T-helper 9 cell (primary cell): ENCODE results near the gene PDGFD.

Source experiments
- DNase-seq: peaks from one replicate; pipeline ENCODE4 v3.0.0-alpha.2; 2020

The PDGFD gene

DNA sequence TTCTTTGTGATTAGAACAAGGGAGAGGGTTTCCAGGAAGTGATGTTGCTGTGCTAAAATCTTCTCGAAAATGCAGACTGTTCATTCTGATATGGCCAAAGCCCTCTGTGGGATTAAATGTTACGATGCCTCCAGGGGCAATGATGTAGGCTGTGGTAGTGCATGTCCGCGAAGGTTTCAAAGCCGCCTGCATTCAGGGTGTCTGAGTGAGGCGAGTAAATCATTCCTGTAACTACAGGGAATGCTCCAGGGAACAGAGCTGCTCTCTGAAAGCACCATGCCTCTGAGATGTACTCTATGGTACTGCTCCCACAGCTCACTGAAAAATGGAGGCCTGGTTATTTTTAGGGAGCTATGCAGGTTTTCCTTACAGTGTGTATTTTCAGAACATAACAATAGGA lies 21.2 kb downstream of the PDGFD start:
- DNase-seq = no peak

DNA sequence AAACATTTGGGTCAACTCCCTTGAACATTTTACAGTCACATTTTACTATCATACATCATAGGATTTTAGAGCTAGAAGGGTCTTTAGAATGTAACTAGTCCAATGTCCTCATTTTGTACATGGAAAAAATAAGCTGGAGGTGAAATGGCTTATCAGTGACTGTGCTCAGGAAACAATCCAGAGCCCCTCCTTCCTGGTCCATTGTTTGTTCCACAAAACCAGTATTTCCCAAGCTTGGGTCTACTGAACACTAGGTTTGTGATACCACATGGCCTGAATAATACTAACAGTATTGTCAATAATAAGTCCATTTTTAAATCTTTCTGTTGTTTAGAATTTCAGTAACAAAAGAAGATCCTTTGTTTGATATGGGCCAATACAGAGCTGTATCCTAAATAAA lies 27.1 kb downstream of the PDGFD start:
- DNase-seq = no peak

DNA sequence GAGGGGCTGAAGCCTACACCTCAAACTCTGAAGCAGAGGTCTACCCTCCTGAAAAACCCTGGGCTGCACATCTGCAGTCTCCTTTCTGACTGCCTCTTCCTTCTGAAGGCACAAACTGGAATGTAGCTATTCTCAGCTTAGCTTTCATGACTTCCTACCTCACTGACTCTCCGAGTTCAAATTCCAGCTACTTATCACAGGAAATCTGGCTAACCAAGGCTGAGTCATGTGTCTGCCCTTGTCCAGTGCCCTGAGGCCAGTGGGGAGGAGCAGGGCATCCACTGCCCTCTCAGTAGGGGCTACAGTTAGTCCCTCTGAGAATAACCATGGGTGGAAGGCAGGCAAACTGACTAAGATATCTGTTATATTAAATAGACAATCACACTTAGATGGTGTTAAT lies 29.2 kb downstream of the PDGFD start:
- DNase-seq = no peak

DNA sequence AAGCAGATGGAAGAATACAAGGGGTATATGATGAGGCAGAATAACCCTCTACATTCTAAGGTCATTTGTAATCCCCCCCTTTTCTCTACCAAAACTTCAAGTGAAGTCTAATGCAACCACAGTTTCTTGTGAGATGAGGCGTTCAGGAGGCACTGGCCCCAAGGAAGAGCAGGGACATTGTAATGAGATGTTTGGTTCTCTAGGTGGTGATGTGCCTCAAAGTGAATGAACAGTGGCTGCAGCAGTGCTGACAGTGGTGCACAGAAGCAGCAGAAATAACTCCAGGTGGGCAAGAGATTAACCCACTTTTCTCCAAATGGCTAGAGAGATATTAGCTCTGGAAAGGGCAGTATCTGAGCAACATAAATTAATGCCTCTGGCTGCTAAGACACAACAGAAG lies 33.8 kb downstream of the PDGFD start:
- no peak for DNase-seq

DNA sequence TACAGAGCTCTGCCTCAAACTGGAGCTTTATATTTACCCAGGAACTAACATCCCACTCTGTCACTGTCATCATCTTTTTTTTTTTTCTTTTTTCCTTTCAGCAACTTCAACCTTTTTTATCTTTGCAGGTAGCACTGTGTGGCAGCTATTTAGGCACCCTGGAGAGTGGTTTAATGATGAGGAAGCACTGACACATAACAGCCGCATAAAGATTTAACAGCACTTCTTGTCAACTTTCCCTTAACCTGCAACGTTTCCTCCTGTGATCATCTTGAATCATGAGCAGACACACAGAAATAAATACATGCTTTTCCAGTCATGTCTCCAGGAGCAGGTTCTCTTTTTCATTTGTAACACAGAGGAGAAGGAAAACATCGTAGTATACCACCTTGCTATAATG lies 34.8 kb downstream of the PDGFD start:
- no peak for DNase-seq

DNA sequence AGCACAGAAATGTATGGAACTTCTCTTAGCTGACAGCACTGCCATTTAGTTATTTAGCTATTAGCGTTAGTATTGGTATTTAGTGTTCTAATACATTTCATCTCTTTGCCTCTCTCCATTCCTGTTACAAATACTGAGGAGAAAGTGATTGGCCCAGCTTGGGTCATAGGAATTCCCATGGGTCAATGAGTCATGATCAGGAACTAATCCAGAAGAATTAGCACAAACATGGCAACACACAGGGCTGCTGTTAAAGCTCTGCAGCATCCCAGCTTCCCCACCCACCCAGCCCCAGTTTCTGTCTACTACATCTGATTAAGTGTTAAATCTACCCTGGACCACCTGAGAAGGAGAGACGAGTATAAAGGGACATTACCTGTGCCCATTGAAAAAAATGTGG lies 36.1 kb downstream of the PDGFD start:
- DNase-seq = no peak

DNA sequence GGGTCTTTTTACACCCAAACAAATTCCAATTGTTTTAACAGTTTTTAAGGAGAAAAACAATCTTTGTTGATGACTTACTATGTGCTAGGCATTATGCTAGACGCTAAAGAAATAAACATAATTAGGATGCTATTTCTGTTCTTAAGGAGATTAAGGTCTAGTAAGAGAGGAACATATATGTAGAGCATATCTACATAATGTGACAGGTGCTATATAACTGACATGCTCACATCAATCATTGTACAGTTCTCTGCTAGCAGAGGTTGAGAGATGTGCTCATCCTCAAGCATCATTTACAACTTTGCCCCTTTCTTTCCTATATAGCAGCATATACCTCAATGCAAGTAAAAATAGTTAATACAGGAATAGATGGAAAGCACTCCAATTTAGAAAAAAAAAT lies 37.5 kb downstream of the PDGFD start:
- no peak for DNase-seq

DNA sequence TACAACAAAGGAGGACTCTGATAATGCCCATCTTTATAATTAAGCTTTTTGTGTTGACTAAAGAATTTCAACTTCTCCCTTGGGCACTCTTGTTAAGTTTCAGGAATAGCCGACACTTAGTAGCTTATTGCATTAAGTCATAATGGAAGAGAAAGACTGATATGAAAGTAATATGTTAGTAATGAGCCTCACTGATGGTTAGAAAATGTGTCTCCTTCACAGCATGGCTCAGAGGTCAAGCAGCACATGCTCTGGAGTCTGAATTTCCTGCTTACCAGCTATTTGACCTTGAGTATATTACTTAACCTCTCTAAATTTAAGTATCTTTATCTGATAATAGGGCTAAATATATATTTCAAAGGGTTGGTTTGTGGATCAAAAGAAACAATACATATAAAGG lies 39.0 kb downstream of the PDGFD start:
- no peak for DNase-seq

DNA sequence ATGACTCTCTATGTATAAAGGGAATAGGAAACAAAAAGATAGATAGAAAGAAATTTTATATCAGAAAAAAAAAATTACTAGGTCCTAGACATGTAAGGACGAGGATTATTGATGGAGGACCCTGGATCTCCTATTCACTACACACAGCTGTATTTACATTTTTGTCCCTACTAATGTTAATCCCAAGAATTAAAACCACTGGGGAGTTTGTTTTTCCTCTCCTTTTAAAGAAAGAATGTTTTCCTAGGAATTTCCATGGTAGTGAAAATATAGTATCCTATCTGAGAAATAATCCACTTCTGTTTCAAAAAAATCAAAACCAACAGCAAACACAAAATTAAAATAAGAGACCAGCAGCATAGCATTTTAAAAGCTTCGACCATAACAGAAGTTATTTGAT lies 41.1 kb downstream of the PDGFD start:
- no peak for DNase-seq

DNA sequence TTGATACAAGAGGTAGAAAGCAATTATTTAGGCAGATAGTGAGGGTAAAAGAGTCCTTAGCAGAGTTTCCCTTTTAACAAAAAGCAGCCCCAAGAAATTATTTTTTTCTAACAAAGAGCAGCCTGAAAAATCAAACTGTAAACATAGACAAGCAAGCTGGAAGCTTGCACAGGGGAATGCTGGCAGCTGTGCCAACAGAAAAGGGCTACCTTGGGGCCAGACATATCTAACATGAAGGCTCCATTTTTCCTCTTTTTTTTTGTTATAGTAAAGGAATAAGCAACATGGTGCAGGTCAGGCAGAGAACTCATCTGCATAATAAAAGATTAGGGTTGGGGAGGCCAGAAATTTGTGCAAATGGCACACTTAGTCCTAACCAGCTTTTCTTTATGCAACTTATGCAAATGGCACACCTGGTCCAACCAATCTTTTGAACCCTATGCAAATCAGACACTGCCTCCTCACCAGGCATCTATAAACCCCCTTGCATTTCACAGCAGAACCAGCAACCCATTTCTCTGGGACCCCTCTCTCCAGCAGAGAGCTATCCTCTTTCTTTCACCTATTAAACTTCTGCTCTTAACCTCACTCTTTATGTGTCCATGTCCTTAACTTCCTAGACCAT lies 41.8 kb downstream of the PDGFD start:
- no peak for DNase-seq

DNA sequence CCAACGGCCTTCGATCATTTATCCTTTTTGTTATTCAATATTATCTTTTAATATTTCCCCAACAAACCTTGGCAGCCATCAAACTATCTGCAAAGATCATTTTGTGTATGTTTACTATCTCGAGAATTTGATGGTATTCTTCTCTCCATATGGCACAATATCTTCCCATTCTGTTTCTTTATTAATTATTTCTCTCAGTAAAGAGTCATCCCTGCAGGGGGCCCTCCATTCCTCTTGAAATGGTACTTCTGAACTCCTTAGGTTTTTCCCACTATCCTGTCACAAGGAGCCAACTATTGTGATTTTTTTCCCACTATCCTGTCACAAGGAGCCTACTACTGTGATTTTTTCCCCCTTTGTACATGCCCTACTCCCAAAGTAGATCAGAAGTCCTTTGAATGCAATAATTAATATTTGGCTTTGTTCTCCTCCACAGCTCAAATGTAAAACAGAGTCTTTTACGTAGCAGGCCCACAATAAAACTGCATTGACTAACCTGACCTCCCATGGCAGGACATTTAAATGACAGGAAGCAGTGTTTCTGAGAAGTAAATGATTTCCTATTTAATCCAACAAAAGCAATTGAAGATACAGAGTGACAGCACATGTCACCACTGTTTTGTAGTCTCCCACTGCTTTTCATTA lies 43.3 kb downstream of the PDGFD start:
- no peak for DNase-seq

DNA sequence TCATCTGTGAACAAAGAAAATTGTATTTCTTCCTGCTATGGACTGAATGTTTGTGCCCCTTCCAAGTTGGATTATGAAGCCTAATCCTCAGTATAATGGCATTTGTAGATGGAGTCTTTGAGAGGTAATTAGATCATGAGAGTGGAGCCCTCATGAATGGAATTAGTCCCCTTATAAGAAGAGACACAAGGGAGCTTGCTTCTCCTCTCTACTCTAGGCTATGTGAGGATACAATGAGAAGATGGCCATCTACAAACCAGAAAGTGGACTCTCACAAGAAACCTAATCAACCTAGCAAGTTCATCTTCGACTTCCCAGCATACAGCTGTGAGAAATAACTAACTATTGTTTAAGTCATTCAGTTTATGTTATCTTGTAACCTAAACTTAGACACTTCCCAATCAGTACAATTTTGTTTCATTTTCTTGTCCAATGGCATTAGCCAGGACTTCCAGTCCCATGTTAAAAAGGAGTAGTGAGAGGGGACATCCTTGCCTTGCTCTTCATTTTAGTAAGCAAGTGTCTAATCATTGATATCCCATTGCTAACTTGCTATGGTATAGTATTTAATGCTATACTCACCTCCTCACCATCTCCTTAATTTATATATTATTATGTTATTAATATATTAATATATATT lies 45.7 kb downstream of the PDGFD start:
- DNase-seq = no peak

DNA sequence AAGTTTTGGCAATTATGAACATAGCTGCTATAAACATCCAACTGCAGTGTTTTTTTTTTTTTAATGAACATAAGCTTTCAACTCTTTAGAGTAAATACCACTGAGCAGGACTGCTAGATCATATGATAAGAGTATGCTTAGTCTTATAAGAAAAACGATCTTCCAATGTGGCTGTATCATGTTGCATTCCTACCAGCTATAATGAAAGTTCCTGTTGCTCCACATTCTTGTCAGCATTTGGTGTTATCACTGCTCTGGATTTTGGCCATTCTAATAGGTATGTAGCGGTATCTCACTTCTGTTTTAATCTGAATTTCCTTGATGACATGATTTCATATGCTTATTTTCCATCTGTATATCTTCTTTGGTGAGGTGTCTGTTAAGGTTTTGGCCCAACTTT lies 50.4 kb downstream of the PDGFD start:
- DNase-seq = no peak

DNA sequence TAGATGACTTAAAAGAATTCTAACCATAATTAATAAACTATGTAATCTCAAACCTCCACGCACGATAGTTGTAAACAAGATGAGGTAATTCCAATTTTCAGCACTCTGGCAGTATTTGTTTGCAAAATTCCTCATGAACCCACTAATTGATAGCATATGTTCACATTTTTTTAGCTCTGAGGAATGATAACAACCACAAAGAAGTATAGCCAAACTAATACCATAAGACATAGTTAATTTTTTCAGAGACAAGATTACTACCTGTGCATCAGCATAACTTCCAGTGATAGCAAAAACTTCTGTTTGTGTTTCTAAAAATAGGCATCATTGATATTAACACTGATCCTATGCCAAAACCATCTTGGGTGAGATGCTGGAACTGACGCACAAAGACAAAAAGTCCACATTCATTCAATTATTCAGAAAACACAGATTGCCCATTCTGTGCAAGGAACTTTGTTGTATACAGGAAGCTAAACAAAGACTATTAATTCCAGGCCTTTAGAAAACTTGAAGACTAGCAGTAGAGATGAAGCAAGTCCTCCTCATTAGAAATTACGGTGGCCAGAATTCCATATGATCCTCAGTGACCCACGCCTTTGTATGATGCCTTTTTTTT lies 57.7 kb downstream of the PDGFD start:
- no peak for DNase-seq

DNA sequence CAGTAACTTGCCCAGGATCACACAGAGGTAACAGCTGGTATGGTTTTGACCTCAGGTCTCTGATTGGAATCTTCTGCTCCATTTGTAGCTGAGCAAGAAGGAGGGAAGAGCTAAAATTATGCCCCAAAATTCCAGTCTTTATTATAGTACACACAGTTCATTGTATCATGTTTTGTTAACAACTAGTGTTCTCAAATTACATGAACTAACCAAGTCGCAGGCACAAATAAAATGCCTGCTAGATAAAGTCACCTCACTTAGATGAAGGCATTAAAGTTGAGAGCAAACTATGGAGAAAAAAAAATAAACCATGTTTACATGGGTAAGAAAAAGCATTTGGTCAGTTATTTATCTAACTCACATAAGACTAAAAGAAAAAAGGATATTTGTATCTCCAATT lies 58.8 kb downstream of the PDGFD start:
- no peak for DNase-seq

DNA sequence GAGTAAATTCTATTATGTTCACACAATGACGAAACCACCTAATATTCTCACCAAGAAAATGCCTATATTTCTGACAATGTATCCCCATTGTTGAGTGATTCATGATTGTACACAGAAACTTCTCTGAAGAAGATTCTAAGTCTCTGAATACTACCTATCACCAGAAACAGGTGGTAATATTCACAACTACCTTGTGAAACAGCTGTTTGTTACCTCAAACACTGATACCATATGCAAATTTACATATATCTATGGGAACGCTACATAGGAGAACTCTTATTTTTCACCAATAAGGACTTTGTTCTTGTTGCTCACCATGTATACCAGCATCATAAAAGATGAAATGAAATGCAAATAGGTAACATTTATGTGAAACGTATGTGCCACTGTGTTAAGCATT lies 59.3 kb downstream of the PDGFD start:
- no peak for DNase-seq

DNA sequence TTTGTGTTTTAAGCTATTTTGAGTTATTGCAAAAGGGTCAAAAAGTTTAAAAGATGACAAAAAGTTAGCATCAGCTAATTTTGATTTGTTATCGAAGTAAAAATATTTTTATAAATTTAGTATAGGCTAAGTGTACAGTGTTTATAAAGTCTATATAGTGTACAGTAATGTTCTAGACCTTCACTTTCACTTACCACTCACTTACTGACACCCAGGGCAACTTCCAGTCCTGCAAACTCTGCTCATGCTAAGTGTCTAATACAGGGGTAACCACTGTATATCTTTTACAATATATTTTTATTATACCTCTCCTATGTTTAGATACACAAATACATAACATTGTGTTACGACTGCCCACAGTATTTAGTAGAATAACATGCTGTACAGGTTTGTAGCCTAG lies 59.7 kb downstream of the PDGFD start:
- DNase-seq = no peak

DNA sequence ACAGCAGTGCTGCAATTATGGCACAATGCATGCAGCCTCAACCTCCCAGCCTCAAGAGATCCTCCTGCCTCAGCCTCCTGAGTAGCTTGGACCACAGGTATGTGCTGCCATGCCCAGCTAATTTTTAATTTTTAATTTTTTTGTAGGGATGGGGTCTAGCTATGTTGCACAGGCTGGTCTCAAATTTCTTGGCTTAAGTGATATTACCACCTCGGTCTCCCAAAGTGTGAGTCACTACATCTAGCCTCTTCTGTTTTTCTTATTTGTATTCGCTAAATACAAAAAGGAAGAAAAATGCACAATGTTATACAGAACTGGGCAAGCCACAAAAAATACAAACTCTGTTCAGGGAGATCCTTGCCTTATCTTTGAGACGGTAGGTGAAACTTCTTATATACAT lies 65.4 kb downstream of the PDGFD start:
- no peak for DNase-seq

DNA sequence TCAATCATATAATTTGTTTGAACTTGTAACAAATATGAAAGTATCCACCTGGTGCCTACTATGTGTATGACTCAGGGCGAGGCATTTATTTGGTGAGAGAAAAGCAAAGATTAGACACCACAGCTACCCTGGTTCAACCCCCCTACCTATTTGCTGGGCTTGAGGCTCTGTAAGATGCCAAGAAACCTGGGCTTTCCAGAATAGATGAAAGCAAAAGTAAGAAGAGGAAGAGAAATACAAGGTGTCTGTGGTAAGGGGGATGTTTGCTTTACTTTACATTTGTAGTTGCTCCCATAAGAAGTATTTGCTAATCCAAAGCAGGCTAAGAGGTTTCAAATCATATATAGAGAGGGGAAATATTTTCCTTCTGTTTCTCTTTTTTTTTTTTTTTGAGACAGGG lies 65.8 kb downstream of the PDGFD start:
- no peak for DNase-seq

DNA sequence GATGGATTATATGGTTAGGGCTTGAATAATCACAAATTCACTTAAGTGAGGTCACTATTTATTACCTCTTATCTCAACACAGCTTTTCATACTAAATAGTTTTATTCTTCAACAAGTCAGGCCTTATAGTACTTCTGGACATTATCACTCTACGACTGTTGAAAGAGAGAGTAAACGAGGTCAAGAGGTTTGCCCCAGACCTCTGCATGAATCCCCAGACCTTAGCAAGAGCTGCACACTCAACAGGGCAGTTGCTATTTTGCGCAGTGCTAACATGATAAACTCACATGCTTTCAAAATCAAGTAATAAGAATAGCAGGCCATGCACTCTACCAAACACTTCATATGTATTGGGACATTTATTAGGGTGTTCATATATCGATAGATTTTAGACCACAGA lies 67.0 kb downstream of the PDGFD start:
- no peak for DNase-seq

DNA sequence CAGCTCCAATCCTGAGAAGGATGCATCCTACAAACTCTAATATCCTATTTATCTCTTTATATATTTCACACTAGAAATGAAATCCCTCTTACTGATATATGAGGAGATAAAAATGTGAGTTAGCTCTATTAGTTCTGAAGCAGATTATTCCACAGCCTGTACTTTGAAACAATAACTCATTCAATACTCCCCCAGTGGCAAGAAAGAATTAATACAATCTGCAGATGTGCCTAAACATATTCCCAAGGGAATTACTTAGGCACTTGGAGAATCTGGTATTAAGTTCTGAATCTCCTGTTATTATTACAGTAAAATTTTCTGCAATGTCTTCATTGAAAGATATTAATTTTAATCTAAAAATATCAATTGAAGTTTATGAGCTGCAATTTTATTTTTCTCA lies 68.2 kb downstream of the PDGFD start:
- no peak for DNase-seq

DNA sequence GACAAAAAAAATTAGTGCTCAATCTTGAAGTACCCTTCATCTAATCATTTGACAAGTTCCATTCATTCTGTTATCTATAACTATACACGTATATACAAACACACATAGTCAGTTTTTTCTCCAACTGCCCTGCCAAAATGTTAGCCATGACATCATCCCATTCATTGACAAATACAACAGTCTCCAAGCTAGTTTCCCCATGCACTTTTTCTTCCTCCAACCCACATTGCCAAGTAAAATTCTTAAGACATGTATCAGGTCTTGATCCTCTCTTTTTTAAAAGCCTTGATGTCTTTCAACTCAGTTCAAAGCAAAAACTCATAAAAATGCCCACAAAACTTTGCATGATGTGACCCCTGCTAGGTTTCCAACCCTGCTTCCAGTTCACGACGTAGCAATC lies 69.4 kb downstream of the PDGFD start:
- DNase-seq = no peak

DNA sequence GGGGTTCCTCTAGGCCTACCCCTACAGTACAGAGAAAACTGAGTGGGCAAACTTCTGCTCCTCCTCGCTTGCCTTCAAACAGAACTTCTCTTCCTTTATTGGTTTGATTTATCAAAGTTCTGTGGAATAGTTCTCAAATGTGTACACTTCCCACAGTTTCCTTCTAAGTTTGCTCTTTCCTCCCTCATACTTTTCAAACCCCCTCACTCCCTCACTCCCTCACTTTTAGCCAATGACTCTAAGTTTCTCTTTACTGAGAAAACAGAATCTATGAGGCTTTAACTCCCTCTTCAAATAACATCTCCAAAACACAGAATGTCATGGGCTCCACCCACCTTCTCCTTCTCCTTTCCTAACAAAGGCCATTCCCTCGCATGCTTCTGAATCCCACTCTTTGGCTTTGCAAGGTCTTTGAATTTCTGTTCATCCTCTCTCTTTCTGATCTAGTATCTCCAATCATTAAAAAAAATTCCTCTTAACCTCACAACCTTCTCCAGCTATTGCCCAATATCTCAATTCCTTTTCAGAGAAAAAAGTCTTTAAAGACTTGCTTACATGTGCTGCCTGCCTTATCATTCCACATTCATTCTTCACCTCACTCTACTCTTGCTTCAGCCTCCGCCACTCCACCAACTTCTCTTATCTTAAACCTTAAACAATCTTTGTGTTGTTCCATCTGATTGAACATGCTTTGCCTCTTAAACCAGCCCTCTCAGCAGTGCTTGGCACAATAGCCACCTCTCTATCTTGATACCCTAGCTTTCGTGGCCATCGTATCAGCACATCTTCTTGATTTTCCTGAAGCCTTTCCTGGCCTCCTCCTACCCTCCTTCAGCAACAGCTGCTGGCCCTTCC lies 70.3 kb downstream of the PDGFD start:
- no peak for DNase-seq
